Mammary epithelial cell (primary cell): ENCODE results near the gene ICE1.

Experiments
- CTCF ChIP-seq, 2 donors: IDR thresholded peaks in 1 of 2; conservative IDR thresholded peaks in 1 of 2; 2 replicates each; pipeline ENCODE4 v1.5.1; 2011 to 2012; ENCODE audit warnings: inconsistent platforms in 2 of 2, low read length in 2 of 2, mild to moderate bottlenecking in 2 of 2, control low read depth in 1 of 2, low read depth in 1 of 2; ENCODE audit not compliant: insufficient read depth in 1 of 2; ENCODE audit errors: extremely low read depth in 1 of 2
- EZH2 ChIP-seq: IDR thresholded peaks from 2 replicates; pipeline ENCODE4 v1.6.1; 2012; ENCODE audit warnings: low read length, inconsistent platforms, borderline replicate concordance

GRCh38 chr5:5474961-5475360 is 52.5 kb downstream of the ICE1 start:
- TF ChIP-seq EZH2 (no peak), CTCF (conservative IDR thresholded peaks at IDR 0.05 in 1 of 2, IDR thresholded peaks at IDR 0.05 in 1 of 2; ENCODE audit: extremely low read depth in 1 of 2, insufficient read depth in 1 of 2, low read depth in 1 of 2, low read length in 2 of 2) (no peak)
